Subcutaneous adipose tissue (tissue), 4 donors: ENCODE data around the gene IPO5. TPM values are rescaled to one million over a fixed set of nuclear protein-coding genes. Genes with fewer than 3 reads are reported as not detected.

Experiments used
- CTCF ChIP-seq: fragments of 450-650 bp; IDR thresholded peaks from one replicate; pipeline ENCODE4 v1.5.1; 2016; ENCODE audit warnings: low read depth, mild to moderate bottlenecking, control low read depth, antibody characterized with exemption, moderate library complexity
- total RNA-seq, 4 donors: library from RNA; depleted of rRNA; stranded (reverse); fragments of >200 nt; gene quantifications; one replicate each; pipeline ENCODE4 v1.1.0, GENCODE V29; 2016

The IPO5 gene
- 100 to 1,000 TPM in 3 of 4 donors, 10 to 100 TPM in 1; 98.8 to 155 (median 142) TPM for total RNA-seq

- TF ChIP-seq CTCF, result no peak
These were observed at the start of gene IPO5 for GRCh38 chr13:97953376-97953970. Gene IPO5 (plus strand): TSS chr13:97953675. CDS start chr13:97976697, 23,022 bp downstream.

GRCh38 chr13:97904059-97904458 is 49.4 kb upstream of the IPO5 start:
- no peak for TF ChIP-seq CTCF

GRCh38 chr13:97905517-97905916 is 48.0 kb upstream of the IPO5 start:
- no peak for TF ChIP-seq CTCF

GRCh38 chr13:97911311-97912138 is 42.0 kb upstream of the IPO5 start:
- no peak for TF ChIP-seq CTCF

- no peak for TF ChIP-seq CTCF
These were observed 41.3 kb upstream of the IPO5 start for GRCh38 chr13:97912139-97912535.

- TF ChIP-seq CTCF, result no peak
These were observed 40.3 kb upstream of the IPO5 start for GRCh38 chr13:97913206-97913605.

GRCh38 chr13:97914540-97914939 is 38.9 kb upstream of the IPO5 start:
- TF ChIP-seq CTCF, result no peak
